Panc1 (cell line): ENCODE results near the gene PBRM1. TPM values are rescaled to one million over a fixed set of nuclear protein-coding genes. Genes with fewer than 3 reads are reported as not detected.

Experiments used
- ATAC-seq: fragments of 200-7000 bp; cut with Tn5 transposase; 2 replicates; pipeline ENCODE4 v1.9.1; 2020; ENCODE audit warnings: mild to moderate bottlenecking, moderate library complexity
- BruUV-seq: library from RNA; stranded (reverse); fragments of 400-500 nt; replicated peaks from 2 replicates; lab custom pipeline; 2021; lab: Mats Ljungman, UMichigan
- CTCF ChIA-PET: fragments of 300-600 bp; sonication (Branson Sonifier 250); formaldehyde crosslinking; loops from one replicate; lab custom pipeline; 2022; ENCODE audit warnings: antibody characterized with exemption; lab: Charles Lee
- POLR2A ChIA-PET: fragments of 300-600 bp; sonication (Branson Sonifier 250); formaldehyde crosslinking; loops from one replicate; lab custom pipeline; 2022; ENCODE audit warnings: antibody characterized with exemption; lab: Charles Lee
- DNase-seq: peaks from one replicate; pipeline ENCODE4 v3.0.0-alpha.2; 2010; ENCODE audit warnings: low read depth, low spot score
- H3K27ac ChIP-seq: 2 replicates; pipeline ENCODE4 v1.5.1; 2011; ENCODE audit warnings: mild to moderate bottlenecking, low read length, inconsistent platforms
- H3K27me3 ChIP-seq: fragments of 200-500 bp; sonication (Bioruptor generic); 2 replicates; pipeline ENCODE4 v1.6.0; 2014; ENCODE audit warnings: low read length, inconsistent platforms; ENCODE audit not compliant: control insufficient read depth, insufficient read depth
- H3K36me3 ChIP-seq: fragments of 200-500 bp; sonication (Bioruptor generic); 2 replicates; pipeline ENCODE4 v1.5.1; 2014; ENCODE audit warnings: inconsistent platforms, mild to moderate bottlenecking, low read length, moderate library complexity; ENCODE audit not compliant: control insufficient read depth, insufficient read depth
- H3K4me1 ChIP-seq: 2 replicates; pipeline ENCODE4 v1.5.1; 2011; ENCODE audit warnings: inconsistent platforms, mild to moderate bottlenecking, low read length, moderate library complexity; ENCODE audit not compliant: control insufficient read depth, insufficient read depth
- H3K4me3 ChIP-seq, 2 experiments: 2 replicates each; pipeline ENCODE4 v1.5.1; 2011 to 2012; ENCODE audit warnings: low read depth in 2 of 2, low read length in 2 of 2, mild to moderate bottlenecking in 2 of 2, inconsistent platforms in 1 of 2, moderate library complexity in 1 of 2
- H3K9me3 ChIP-seq: fragments of 200-500 bp; sonication (Bioruptor generic); 2 replicates; pipeline ENCODE4 v1.5.1; 2014; ENCODE audit warnings: low read depth, mild to moderate bottlenecking, inconsistent platforms, low read length, moderate library complexity; ENCODE audit not compliant: control insufficient read depth, insufficient read depth
- POLR2AphosphoS5 ChIP-seq: IDR thresholded peaks from 2 replicates; pipeline ENCODE4 v1.6.1; 2012; ENCODE audit warnings: mild to moderate bottlenecking, low read depth, low read length, moderate library complexity
- SIN3A ChIP-seq: IDR thresholded peaks from 2 replicates; pipeline ENCODE4 v1.6.1; 2012; ENCODE audit warnings: low read depth, mild to moderate bottlenecking, low read length, moderate library complexity, borderline replicate concordance; ENCODE audit not compliant: insufficient read depth
- TCF7L2 ChIP-seq: IDR thresholded peaks from 2 replicates; pipeline ENCODE4 v1.6.1; 2011; ENCODE audit warnings: mild to moderate bottlenecking, low read depth, low read length, inconsistent platforms
- in situ Hi-C: cut with HindIII; loops from 2 replicates; pipeline ENCODE4 v1.10.0; 2016; ENCODE audit warnings: low sequenced_read_pairs, low pct_unique_long_range_greater_than_20kb
- intact Hi-C: fragments of 100-400 bp; cut with micrococcal nuclease; formaldehyde crosslinking; loops from one replicate; pipeline ENCODE4 v1.10.0; 2022; ENCODE audit not compliant: unreplicated experiment
- total RNA-seq: library from RNA; stranded (reverse); gene quantifications from one replicate; pipeline ENCODE4 v1.2.1, GENCODE V29; 2021; ENCODE audit not compliant: unreplicated experiment
- TF ChIP-seq, protein P1 (sequence below), 2 experiments: IDR thresholded peaks; 2 replicates each; pipeline ENCODE4 v1.6.1; 2011 to 2012; ENCODE audit warnings: low read depth in 2 of 2, control low read depth in 1 of 2, low read length in 1 of 2, mild to moderate bottlenecking in 1 of 2, moderate library complexity in 1 of 2; ENCODE audit not compliant: insufficient read depth in 1 of 2
- TF ChIP-seq, protein P2 (sequence below): fragments of 450-650 bp; IDR thresholded peaks from 2 replicates; pipeline ENCODE4 v1.5.1; 2017; ENCODE audit warnings: mild to moderate bottlenecking

PBRM1 gene
- total RNA-seq, 1 experiment from 2014 or later: 43.5 TPM

GRCh38 chr3:52498137-52499054 lies 187.3 kb downstream of the PBRM1 start:
- H3K9me3 ChIP-seq: no peaks in the 10 kb centered on the region
- intact Hi-C loops (no loop called here), in situ Hi-C loops (no loop called here)
- ATAC-seq (no peak), DNase-seq (no peak)
- ChIA-PET POLR2A (no interaction called here), CTCF (no interaction called here)
- no peak overlapping the region for H3K4me3 ChIP-seq
- H3K36me3 ChIP-seq: no peaks in the 10 kb centered on the region
- no peaks in the 10 kb centered on the region for H3K27me3 ChIP-seq
- H3K4me1 ChIP-seq: no peaks in the 10 kb centered on the region
- H3K27ac ChIP-seq: no peak overlapping the region
- no peak for TF ChIP-seq POLR2AphosphoS5
- no peak for TF ChIP-seq TCF7L2
- no peak for TF ChIP-seq SIN3A
- TF ChIP-seq, protein P1, sequence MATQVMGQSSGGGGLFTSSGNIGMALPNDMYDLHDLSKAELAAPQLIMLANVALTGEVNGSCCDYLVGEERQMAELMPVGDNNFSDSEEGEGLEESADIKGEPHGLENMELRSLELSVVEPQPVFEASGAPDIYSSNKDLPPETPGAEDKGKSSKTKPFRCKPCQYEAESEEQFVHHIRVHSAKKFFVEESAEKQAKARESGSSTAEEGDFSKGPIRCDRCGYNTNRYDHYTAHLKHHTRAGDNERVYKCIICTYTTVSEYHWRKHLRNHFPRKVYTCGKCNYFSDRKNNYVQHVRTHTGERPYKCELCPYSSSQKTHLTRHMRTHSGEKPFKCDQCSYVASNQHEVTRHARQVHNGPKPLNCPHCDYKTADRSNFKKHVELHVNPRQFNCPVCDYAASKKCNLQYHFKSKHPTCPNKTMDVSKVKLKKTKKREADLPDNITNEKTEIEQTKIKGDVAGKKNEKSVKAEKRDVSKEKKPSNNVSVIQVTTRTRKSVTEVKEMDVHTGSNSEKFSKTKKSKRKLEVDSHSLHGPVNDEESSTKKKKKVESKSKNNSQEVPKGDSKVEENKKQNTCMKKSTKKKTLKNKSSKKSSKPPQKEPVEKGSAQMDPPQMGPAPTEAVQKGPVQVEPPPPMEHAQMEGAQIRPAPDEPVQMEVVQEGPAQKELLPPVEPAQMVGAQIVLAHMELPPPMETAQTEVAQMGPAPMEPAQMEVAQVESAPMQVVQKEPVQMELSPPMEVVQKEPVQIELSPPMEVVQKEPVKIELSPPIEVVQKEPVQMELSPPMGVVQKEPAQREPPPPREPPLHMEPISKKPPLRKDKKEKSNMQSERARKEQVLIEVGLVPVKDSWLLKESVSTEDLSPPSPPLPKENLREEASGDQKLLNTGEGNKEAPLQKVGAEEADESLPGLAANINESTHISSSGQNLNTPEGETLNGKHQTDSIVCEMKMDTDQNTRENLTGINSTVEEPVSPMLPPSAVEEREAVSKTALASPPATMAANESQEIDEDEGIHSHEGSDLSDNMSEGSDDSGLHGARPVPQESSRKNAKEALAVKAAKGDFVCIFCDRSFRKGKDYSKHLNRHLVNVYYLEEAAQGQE (IDR thresholded peaks at IDR 0.05; ENCODE audit: insufficient read depth in 1 of 2, low read depth in 2 of 2, low read length in 1 of 2): no peak
- BruUV-seq: no TSS peak

- H3K4me1 ChIP-seq: no peaks in the 10 kb centered on the region
- DNase-seq (no peak), ATAC-seq (no peak)
Measured at GRCh38 chr3:52495777-52496602, 189.7 kb downstream of the PBRM1 start.

More at GRCh38 chr3:52495777-52496602, 189.7 kb downstream of the PBRM1 start:
- H3K9me3 ChIP-seq: no peaks in the 10 kb centered on the region
- in situ Hi-C loops: no loop called here
- BruUV-seq: no TSS peak
- TF ChIP-seq, protein P2, sequence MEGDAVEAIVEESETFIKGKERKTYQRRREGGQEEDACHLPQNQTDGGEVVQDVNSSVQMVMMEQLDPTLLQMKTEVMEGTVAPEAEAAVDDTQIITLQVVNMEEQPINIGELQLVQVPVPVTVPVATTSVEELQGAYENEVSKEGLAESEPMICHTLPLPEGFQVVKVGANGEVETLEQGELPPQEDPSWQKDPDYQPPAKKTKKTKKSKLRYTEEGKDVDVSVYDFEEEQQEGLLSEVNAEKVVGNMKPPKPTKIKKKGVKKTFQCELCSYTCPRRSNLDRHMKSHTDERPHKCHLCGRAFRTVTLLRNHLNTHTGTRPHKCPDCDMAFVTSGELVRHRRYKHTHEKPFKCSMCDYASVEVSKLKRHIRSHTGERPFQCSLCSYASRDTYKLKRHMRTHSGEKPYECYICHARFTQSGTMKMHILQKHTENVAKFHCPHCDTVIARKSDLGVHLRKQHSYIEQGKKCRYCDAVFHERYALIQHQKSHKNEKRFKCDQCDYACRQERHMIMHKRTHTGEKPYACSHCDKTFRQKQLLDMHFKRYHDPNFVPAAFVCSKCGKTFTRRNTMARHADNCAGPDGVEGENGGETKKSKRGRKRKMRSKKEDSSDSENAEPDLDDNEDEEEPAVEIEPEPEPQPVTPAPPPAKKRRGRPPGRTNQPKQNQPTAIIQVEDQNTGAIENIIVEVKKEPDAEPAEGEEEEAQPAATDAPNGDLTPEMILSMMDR: no peak
- no peak for TF ChIP-seq SIN3A
- TF ChIP-seq, protein P1 (IDR thresholded peaks at IDR 0.05; ENCODE audit: insufficient read depth in 1 of 2, low read depth in 2 of 2, low read length in 1 of 2): no peak
- TF ChIP-seq TCF7L2: no peak
- H3K27ac ChIP-seq: no peak overlapping the region
- intact Hi-C loops: no loop called here
- H3K4me3 ChIP-seq: no peak overlapping the region
- ChIA-PET CTCF (no interaction called here), POLR2A (no interaction called here)
- no peaks in the 10 kb centered on the region for H3K27me3 ChIP-seq
- H3K36me3 ChIP-seq: no peaks in the 10 kb centered on the region
